GM12891 (cell line): ENCODE results near the gene PTPRN2.

Source experiments
- POLR2A ChIP-seq: IDR thresholded peaks from 2 replicates; pipeline ENCODE4 v1.6.1; 2011; ENCODE audit warnings: low read depth, low read length, control low read depth
- POLR2AphosphoS5 ChIP-seq: IDR thresholded peaks from 2 replicates; pipeline ENCODE4 v1.6.1; 2011; ENCODE audit warnings: low read depth, low read length, control low read depth

DNA sequence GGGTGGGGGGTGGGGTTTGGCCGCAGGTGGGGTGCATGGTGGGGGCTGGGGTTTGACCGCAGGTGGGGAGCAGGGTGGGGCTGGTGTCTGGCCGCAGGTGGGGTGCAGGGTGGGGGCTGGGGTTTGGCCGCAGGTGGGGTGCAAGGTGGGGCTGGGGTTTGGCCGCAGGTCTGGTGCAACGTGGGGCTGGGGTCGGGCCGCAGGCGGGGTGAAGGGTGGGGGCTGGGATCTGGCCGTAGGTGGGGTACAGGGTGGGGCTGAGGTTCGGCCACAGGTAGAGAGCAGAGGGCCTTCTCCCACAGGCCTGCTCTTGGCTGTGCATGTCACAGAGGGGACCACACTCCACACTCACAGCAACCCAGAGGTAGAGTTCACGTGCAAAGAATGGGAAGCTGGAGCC is 586.6 kb downstream of the PTPRN2 start:
- TF ChIP-seq POLR2AphosphoS5 (no peak), POLR2A (no peak)
